HK-2 (cell line): Measurements from ENCODE around the gene MALSU1.
A peak's percentile ranks its signal among the peaks of the same experiment; 100 is the strongest.
"Not testable (repeated sequence)": the region's sequence is repeated elsewhere in the genome, so short reads cannot be mapped to it uniquely, and the experiment has no call there.

Experiments used
- DNase-seq: peaks from one replicate; pipeline ENCODE4 v3.0.0-alpha.2; 2018; ENCODE audit not compliant: unreplicated experiment

The MALSU1 gene

DNA sequence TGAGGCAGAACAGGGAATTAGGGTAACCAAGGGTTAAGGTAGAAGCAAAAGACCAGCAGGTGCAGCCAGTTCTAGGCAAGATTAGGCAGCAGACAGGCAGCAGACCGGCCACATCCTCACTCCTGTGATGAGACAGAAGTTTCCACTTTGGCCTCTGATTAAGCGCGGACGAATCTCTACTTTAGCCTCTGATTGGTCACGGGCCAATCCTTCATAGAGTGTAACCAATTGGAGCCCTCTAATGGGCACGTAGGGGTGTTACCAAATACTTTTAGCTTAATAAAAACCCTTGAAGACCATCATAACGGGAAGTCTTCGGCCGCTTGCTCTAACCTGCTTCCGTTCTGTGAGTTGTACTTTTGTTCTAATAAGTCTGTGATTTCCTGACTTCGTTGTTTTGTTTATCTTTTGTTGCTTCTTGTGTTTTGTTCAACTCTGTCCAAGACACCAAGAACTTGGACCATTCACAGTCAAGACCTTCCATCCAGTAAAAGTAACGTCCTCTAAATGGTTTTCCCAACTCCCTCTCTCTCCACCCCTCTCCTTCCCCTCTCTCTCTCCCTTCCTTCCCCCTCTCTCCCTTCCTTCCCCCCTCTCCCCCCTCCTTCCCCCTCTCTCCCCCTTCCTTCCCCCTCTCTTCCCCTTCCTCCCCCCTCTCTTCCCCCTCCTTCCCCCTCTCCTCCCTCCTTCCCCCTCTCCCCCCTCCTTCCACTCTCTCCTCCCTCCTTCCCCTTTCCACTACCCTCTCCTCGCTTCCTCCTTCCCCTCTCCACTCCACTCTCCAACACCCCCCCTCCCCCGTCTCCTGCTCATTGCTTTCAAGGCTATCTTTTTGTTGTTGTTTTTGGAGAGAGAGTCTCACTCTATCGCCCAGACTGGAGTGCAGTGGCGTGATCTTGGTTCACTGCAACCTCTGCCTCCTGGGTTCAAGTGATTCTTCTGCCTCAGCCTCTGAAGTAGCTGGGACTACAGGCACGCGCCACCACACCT lies 13.2 kb upstream of the MALSU1 start:
- no peak for DNase-seq

DNA sequence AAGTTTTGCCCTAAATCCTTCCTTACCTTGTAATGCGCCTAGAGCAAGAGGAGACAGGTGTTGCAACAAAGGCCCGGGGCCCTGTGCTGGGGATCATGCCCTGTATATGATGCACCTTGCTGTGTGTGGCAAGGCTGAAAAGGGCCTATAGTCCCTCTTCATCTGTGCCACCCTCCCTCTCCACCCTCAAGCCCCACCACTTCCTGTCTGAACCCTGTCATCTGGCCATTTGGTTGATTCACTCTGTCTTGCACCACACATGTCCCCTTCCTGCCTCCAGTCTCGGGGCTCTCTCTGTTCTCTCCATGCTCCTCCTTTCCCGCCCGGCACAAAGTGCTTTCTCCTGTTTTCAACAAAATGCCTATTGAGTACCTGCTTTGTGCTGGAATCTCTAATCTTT lies 11.5 kb upstream of the MALSU1 start:
- DNase-seq, result no peak

- DNase-seq, result no peak
These were observed 8.1 kb upstream of the MALSU1 start for GRCh38 chr7:23290993-23291392.

GRCh38 chr7:23291957-23292560 lies 7.1 kb upstream of the MALSU1 start:
- DNase-seq, result no peak

- no peak for DNase-seq
These were observed 6.5 kb upstream of the MALSU1 start for GRCh38 chr7:23292623-23293022.

DNA sequence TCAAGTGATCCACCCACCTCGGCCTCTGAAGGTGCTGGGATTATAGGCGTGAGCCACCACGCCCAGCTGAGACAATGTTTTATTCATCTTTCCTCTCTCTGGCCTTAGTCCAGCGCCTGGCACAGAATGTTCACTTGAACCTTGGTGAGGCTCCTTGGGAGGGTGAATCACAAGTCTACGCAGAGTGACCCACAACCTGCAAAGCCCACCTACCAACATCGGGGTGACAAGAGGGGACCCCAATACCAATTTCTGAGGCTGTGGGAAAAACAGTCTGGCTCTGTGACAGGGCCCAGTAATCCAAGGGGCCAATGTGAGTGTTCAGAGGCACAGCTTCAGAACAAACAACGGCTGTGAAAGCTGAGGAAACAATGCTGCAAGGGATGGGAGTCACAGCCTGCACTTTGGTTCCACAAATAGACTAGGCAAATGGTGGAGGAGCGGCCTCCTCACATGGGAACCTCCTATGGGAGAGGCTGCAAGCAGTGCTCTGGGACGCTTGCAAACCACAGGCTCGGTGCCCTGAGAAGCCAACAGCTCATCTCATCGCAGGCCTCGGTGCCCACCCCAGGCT lies 5.6 kb upstream of the MALSU1 start:
- no peak for DNase-seq

DNA sequence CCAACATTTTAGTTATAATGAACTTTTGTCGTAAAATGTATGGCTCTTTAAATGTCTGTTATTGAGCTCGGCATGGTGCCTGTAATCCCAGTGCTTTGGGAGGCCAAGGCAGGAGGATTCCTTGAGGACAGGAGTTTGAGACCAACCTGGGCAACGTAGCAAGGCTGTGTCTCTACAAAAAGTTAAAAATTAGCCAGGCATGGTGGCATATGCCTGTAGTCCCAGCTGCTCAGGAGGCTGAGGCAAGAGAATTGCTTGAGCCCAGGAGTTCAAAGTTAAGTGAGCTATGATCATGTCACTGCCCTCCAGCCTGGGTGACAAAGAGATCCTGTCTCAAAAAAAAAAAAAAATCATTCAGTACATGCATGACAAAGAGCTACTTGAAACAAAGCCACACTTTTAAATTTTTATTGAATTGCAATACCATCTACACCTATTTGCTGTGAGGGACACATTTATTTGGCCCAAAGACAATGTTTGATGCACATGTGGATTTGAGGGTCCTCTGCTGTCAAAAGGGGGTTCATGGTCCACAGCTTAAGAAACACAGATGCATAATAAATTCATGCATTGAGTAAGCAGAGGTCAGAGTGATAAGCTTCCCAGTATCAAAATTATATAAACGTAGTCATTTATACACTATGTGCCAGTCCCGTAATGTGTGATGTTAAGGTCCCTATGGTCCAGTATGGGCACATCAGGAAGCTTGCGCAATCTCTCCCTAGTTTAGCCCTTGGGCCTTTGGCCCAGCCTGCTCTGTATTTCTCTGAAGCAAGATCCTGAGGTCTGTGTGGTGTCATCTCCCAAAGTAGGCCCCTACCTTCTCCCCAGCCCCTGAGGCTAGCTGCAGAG lies 4.4 kb upstream of the MALSU1 start:
- DNase-seq, result no peak

DNA sequence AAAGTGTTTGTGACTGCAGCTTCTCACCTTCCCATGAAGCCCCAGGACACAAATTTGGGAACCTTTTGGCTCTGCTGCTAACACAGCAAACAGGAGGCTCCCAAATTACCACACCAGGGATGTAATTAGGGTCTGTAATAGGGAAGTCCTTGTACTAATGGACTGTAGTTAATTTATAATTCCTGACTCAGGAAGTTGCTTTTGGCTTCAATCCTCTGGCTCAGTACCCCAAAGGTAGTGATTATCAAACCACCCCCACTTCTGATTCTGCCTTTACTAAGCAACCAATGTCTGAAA lies 3.8 kb upstream of the MALSU1 start:
- DNase-seq, result no peak

GRCh38 chr7:23298141-23298881 lies 828 bp upstream of the MALSU1 start:
- no peak for DNase-seq

DNA sequence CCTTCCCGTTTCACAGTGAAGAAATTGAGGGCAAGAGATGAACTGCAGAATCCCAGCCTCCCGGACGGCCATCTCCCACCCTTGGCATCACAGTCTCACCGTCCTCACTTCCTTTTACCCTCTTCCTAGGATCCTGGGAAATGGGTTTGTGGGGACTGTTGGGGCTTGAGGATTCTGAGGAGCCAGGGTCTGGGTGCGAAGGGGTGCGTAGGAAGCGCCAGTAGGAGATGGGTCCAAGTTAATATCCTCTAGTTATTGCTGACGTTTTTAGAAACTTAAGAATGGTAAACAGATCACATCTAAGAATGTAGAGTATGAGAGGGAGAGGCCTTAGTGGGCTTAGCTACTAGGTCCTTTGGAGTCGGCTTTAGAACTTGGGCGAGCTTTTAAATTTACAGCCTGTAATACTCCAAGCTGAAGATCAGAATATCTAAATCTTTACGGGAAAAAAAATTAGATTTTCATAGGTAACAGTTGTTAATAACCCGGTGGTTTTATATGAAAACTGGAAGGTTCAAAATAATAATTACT lies 696 bp downstream of the MALSU1 start:
- DNase-seq, result peak; percentile 40

GRCh38 chr7:23306936-23307521 lies 7.9 kb downstream of the MALSU1 start:
- DNase-seq, result no peak

DNA sequence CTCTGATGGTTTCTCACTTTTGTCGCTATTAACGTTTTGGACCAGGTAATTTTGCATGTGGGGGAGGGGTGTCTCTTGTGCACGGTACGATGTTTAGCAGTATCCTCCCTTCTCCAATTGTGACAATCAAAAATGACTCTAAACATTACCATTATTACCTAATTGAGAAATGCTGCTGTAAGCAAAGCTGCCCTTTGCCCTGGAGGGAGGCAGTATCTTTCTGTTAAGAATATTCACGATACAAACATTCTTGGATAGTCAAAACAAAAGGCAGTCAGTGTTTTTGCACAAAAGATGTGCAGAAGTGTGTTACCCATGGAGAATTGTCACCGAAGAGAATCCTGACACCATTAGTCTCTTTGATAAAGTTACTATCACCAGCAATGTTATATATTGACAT lies 9.6 kb downstream of the MALSU1 start:
- no peak for DNase-seq

GRCh38 chr7:23312141-23312540 lies 13.0 kb downstream of the MALSU1 start:
- DNase-seq, result not testable (repeated sequence)

GRCh38 chr7:23315366-23315765 lies 16.2 kb downstream of the MALSU1 start:
- no peak for DNase-seq

DNA sequence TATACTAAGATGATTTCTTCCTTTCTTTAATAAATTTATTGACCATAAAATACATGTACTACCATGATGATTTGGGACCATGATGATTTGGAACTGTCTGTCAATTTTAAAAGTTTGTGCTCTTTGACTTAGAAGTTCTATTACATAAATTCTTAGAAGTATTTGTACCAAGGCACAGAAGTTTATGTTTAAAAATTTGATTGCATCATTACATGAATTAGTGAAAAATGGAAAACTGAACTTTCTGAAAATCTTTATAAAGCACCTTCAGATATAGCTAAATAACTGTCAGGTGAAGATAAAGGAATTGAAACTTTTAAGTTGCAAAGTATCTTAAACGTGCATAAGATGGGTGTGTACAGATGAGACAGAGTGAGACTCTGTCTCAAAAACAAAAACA lies 32.0 kb downstream of the MALSU1 start:
- no peak for DNase-seq

GRCh38 chr7:23332193-23332592 lies 33.1 kb downstream of the MALSU1 start:
- DNase-seq, result no peak

DNA sequence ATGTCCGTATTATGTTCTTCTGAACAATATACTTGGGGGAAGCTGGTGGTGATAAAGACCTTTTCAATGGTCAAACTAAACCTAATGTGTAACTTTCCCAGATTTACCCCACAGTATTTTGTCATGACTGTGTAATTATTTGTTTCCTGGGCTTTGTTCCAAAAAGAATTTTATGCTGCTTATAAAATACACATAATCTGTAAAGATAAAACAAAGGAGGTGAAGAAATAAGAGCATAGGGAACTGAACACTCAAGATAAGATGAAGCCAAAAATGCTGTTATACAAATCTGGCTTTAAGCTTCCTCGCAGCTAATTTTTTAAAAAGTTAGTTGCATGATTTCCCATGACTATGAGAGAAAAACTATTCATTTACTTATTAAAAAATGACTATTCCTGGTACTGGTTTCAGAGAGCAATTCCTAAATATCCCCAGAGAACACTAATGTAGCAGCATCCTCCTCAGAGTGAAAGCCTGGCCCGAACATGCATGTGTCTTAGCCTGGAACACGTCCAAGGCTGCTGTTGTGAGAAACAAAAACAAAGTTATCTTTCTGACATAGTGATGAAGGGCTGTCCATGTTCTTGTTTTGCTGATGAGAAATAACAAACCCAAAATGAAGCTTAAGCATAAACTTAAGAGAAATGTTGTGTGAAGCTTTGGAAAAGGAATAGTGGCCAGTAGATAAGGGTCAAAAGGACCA lies 33.9 kb downstream of the MALSU1 start:
- DNase-seq, result no peak

GRCh38 chr7:23333671-23334246 lies 34.6 kb downstream of the MALSU1 start:
- peak; percentile 49 for DNase-seq

GRCh38 chr7:23334482-23335056 lies 35.4 kb downstream of the MALSU1 start:
- peak; percentile 47 for DNase-seq
